ENCODE measurements around the gene ZNF213. TPM values are rescaled to one million over a fixed set of nuclear protein-coding genes. Genes with fewer than 3 reads are reported as not detected.

ZNF213 gene
- total RNA-seq, 4 donors from 2014 or later = 0.77 to 101 (median 11.1) TPM

GRCh38 chr16:3088450-3088849, 46.4 kb upstream of the ZNF213 start:
- H3K9me3 ChIP-seq = no peaks in the 10 kb centered on the region
- H3K4me1 ChIP-seq = no peaks in the 10 kb centered on the region
- TF ChIP-seq CTCF (IDR thresholded peaks at IDR 0.05) (no peak), POLR2A (IDR thresholded peaks at IDR 0.05) (no peak)
- no peaks in the 10 kb centered on the region for H3K36me3 ChIP-seq
- H3K27me3 ChIP-seq = peaks cover 0 to 6% of the 10 kb centered on the region in 2 donors
- no peak overlapping the region for H3K27ac ChIP-seq
- intact Hi-C loops (cut with DNase I; ENCODE audit: low total_unique reads) = no loop called here
- DNase-seq = no peak
- H3K4me3 ChIP-seq = no peak overlapping the region

GRCh38 chr16:3088925-3089716, 45.7 kb upstream of the ZNF213 start:
- no peaks in the 10 kb centered on the region for H3K36me3 ChIP-seq
- no peak overlapping the region for H3K27ac ChIP-seq
- no peak for DNase-seq
- H3K9me3 ChIP-seq = no peaks in the 10 kb centered on the region
- intact Hi-C loops (cut with DNase I; ENCODE audit: low total_unique reads) = no loop called here
- no peak overlapping the region for H3K4me3 ChIP-seq
- H3K4me1 ChIP-seq = no peaks in the 10 kb centered on the region
- TF ChIP-seq CTCF (IDR thresholded peaks at IDR 0.05) = no peak
- TF ChIP-seq POLR2A (IDR thresholded peaks at IDR 0.05) = no peak
- H3K27me3 ChIP-seq = peaks cover 0 to 6% of the 10 kb centered on the region in 2 donors

- Histone ChIP-seq H3K4me3 (no peak overlapping the region), H3K4me1 (no peaks in the 10 kb centered on the region), H3K27ac (no peak overlapping the region), H3K36me3 (no peaks in the 10 kb centered on the region), H3K27me3 (peaks cover 0 to 6% of the 10 kb centered on the region in 2 donors), H3K9me3 (no peaks in the 10 kb centered on the region)
- TF ChIP-seq POLR2A (IDR thresholded peaks at IDR 0.05) (no peak), CTCF (IDR thresholded peaks at IDR 0.05) (no peak)
- no peak for DNase-seq
- intact Hi-C loops (cut with DNase I; ENCODE audit: low total_unique reads) = no loop called here
Observed at GRCh38 chr16:3089717-3090592, 44.9 kb upstream of the ZNF213 start.

GRCh38 chr16:3091551-3091950, 43.3 kb upstream of the ZNF213 start:
- Histone ChIP-seq H3K4me3 (no peak overlapping the region), H3K9me3 (no peaks in the 10 kb centered on the region), H3K4me1 (no peaks in the 10 kb centered on the region), H3K27ac (no peak overlapping the region), H3K36me3 (no peaks in the 10 kb centered on the region), H3K27me3 (peaks cover 0 to 6% of the 10 kb centered on the region in 2 donors)
- intact Hi-C loops (cut with DNase I; ENCODE audit: low total_unique reads) = no loop called here
- TF ChIP-seq POLR2A (IDR thresholded peaks at IDR 0.05) = no peak
- TF ChIP-seq CTCF (IDR thresholded peaks at IDR 0.05) = no peak
- no peak for DNase-seq

- H3K4me3 ChIP-seq = no peak overlapping the region
- peaks cover 0 to 6% of the 10 kb centered on the region in 2 donors for H3K27me3 ChIP-seq
Observed at GRCh38 chr16:3092501-3092941, 42.3 kb upstream of the ZNF213 start.

More at GRCh38 chr16:3092501-3092941, 42.3 kb upstream of the ZNF213 start:
- no peak for DNase-seq
- intact Hi-C loops (cut with DNase I; ENCODE audit: low total_unique reads) = no loop called here
- no peaks in the 10 kb centered on the region for H3K9me3 ChIP-seq
- no peaks in the 10 kb centered on the region for H3K4me1 ChIP-seq
- no peaks in the 10 kb centered on the region for H3K36me3 ChIP-seq
- H3K27ac ChIP-seq = no peak overlapping the region
- TF ChIP-seq POLR2A (IDR thresholded peaks at IDR 0.05) = no peak
- TF ChIP-seq CTCF (IDR thresholded peaks at IDR 0.05) = no peak
